ENCODE measurements around the gene AKAP13.
"Not testable (repeated sequence)": the region's sequence is repeated elsewhere in the genome, so short reads cannot be mapped to it uniquely, and the experiment has no call there.

GRCh38 chr15:85346462-85347084 lies 33.8 kb upstream of the AKAP13 start:
- not testable (repeated sequence) for TF ChIP-seq POLR2A (IDR thresholded peaks at IDR 0.05)
- TF ChIP-seq, protein P1, sequence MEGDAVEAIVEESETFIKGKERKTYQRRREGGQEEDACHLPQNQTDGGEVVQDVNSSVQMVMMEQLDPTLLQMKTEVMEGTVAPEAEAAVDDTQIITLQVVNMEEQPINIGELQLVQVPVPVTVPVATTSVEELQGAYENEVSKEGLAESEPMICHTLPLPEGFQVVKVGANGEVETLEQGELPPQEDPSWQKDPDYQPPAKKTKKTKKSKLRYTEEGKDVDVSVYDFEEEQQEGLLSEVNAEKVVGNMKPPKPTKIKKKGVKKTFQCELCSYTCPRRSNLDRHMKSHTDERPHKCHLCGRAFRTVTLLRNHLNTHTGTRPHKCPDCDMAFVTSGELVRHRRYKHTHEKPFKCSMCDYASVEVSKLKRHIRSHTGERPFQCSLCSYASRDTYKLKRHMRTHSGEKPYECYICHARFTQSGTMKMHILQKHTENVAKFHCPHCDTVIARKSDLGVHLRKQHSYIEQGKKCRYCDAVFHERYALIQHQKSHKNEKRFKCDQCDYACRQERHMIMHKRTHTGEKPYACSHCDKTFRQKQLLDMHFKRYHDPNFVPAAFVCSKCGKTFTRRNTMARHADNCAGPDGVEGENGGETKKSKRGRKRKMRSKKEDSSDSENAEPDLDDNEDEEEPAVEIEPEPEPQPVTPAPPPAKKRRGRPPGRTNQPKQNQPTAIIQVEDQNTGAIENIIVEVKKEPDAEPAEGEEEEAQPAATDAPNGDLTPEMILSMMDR (IDR thresholded peaks at IDR 0.05), result not testable (repeated sequence)

Data from esophagus squamous epithelium (tissue), 4 donors.